ENCODE results near the gene KLHL14.
"Not testable (repeated sequence)": the region's sequence is repeated elsewhere in the genome, so short reads cannot be mapped to it uniquely, and the experiment has no call there.

Gene KLHL14

DNA sequence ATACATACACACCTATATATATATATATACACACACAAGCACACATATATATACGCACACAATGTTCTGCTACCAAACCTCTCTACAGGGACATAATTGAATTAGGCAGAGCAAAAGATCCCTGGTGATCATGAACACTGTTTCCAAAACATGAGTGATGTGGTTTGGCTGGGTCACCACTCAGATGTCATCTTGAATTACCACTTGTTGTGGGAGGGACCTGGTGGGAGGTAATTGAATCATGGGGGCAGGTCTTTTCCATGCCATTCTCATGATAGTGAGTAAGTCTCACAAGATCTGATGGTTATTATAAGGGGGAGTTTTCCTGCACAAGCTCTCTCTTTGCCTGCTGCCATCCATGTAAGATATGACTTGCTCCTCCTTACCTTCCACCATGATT, 135.2 kb downstream of the KLHL14 start:
- H3K27me3 ChIP-seq (ENCODE audit: low read length); H3K9ac ChIP-seq (ENCODE audit: low read length); H3K36me3 ChIP-seq (ENCODE audit: low read length); H3K4me2 ChIP-seq (ENCODE audit: low read depth, low read length, poor library complexity, severe bottlenecking); H3K4me3 ChIP-seq (ENCODE audit: insufficient read depth, low read length, poor library complexity, severe bottlenecking); H3K9me3 ChIP-seq (ENCODE audit: insufficient read depth, low read length); H3K27ac ChIP-seq (ENCODE audit: low read depth, low read length); H3F3A ChIP-seq (ENCODE audit: insufficient read depth); H3K79me2 ChIP-seq (ENCODE audit: insufficient read depth, low read length); H4K20me1 ChIP-seq (ENCODE audit: low read depth, low read length); H2AFZ ChIP-seq (ENCODE audit: low read depth, low read length, severe bottlenecking); H3K9me2 ChIP-seq (replicated peaks; ENCODE audit: insufficient read depth, low read length): not testable (repeated sequence)

GRCh38 chr18:32637226-32637625, 135.6 kb downstream of the KLHL14 start:
- Histone ChIP-seq H3K4me2 (ENCODE audit: low read depth, low read length, poor library complexity, severe bottlenecking) (no peak overlapping the region), H3K79me2 (ENCODE audit: insufficient read depth, low read length) (no peaks in the 10 kb centered on the region), H3K9me3 (ENCODE audit: insufficient read depth, low read length) (no peaks in the 10 kb centered on the region), H3K27me3 (ENCODE audit: low read length) (no peaks in the 10 kb centered on the region), H3K9ac (ENCODE audit: low read length) (no peak overlapping the region), H3F3A (ENCODE audit: insufficient read depth) (no peaks in the 10 kb centered on the region), H3K27ac (ENCODE audit: low read depth, low read length) (no peak overlapping the region), H3K36me3 (ENCODE audit: low read length) (no peaks in the 10 kb centered on the region), H3K9me2 (replicated peaks; ENCODE audit: insufficient read depth, low read length) (no peaks in the 10 kb centered on the region), H3K4me3 (ENCODE audit: insufficient read depth, low read length, poor library complexity, severe bottlenecking) (no peak overlapping the region), H2AFZ (ENCODE audit: low read depth, low read length, severe bottlenecking) (no peak overlapping the region), H4K20me1 (ENCODE audit: low read depth, low read length) (no peaks in the 10 kb centered on the region)
- no peak for TF ChIP-seq EZH2phosphoT487 (conservative IDR thresholded peaks at IDR 0.05; ENCODE audit: low read length)
- no peak for TF ChIP-seq CTCF (IDR thresholded peaks at IDR 0.05; ENCODE audit: insufficient read depth, low read length, poor library complexity, severe bottlenecking)

DNA sequence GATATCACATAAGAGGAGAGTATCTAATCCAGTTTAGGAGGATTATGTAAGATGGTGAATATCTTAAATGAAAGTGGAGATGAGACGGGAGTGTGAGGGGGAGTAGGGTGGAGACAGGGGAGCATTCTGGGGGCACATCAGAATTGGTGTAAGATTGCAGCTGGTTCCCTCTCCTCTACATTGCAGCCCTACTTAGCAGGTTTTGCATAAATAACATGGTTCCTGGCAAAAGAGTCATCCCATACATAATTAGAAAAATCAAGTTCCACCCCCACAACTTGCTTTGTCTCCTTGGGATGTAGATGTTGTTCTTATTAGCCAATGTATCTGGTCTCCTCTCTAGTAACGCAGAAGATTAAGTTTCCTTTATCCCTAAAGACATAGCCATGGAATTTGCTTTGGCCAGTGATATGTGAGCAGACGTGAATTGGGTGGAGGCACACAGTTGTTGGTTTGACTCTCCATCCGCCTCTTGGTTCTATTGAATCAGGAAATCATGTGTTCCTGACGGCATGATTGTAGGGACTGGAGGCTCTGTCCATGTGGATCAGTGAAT, 137.9 kb downstream of the KLHL14 start:
- Histone ChIP-seq H3K27me3 (ENCODE audit: low read length) (no peaks in the 10 kb centered on the region), H3K9ac (ENCODE audit: low read length) (no peak overlapping the region), H3K4me2 (ENCODE audit: low read depth, low read length, poor library complexity, severe bottlenecking) (no peak overlapping the region), H3K27ac (ENCODE audit: low read depth, low read length) (no peak overlapping the region), H3K36me3 (ENCODE audit: low read length) (no peaks in the 10 kb centered on the region), H3F3A (ENCODE audit: insufficient read depth) (no peaks in the 10 kb centered on the region), H2AFZ (ENCODE audit: low read depth, low read length, severe bottlenecking) (no peak overlapping the region), H3K79me2 (ENCODE audit: insufficient read depth, low read length) (no peaks in the 10 kb centered on the region), H3K9me3 (ENCODE audit: insufficient read depth, low read length) (no peaks in the 10 kb centered on the region), H3K4me3 (ENCODE audit: insufficient read depth, low read length, poor library complexity, severe bottlenecking) (no peak overlapping the region), H4K20me1 (ENCODE audit: low read depth, low read length) (no peaks in the 10 kb centered on the region), H3K9me2 (replicated peaks; ENCODE audit: insufficient read depth, low read length) (no peaks in the 10 kb centered on the region)
- TF ChIP-seq EZH2phosphoT487 (conservative IDR thresholded peaks at IDR 0.05; ENCODE audit: low read length) (no peak), CTCF (IDR thresholded peaks at IDR 0.05; ENCODE audit: insufficient read depth, low read length, poor library complexity, severe bottlenecking) (no peak)

DNA sequence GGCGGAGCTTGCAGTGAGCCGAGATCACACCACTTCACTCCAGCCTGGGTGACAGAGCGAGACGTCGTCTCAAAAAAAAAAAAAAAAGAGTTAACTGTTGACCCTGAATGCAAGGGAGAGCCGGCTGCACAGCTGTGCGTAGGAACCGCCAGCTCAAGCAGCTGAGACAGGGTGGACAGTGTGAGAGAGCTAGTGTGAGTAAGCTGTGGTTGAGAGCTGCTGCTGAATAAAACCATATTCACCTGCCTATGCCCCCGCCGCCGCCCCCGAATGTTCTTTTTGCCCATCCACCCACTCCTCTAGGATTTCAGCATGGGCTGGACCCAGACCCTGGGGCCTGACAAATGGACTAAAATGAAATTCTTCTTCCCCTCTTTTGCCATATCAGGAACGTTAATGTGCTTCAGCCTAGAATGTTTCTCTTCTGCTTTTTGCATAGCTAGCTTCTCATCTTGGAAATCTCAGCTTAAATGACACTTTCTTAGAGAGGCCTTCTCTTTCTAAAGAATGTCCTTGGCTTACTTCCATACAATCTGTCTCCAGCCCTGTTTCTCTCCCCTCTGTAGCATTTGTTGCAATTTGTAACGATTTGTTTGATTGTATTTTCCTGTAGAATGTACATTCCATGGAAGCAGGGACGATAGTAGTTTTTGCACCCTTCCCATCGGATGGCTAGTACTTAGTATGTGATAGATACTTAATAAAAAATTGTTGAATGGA, 142.7 kb downstream of the KLHL14 start:
- H3K27me3 ChIP-seq (ENCODE audit: low read length), result no peaks in the 10 kb centered on the region
- H3K27ac ChIP-seq (ENCODE audit: low read depth, low read length), result no peak overlapping the region
- H3F3A ChIP-seq (ENCODE audit: insufficient read depth), result no peaks in the 10 kb centered on the region
- no peak overlapping the region for H3K4me2 ChIP-seq (ENCODE audit: low read depth, low read length, poor library complexity, severe bottlenecking)
- H2AFZ ChIP-seq (ENCODE audit: low read depth, low read length, severe bottlenecking), result no peak overlapping the region
- no peaks in the 10 kb centered on the region for H3K9me2 ChIP-seq (replicated peaks; ENCODE audit: insufficient read depth, low read length)
- no peaks in the 10 kb centered on the region for H3K36me3 ChIP-seq (ENCODE audit: low read length)
- no peaks in the 10 kb centered on the region for H3K79me2 ChIP-seq (ENCODE audit: insufficient read depth, low read length)
- no peak overlapping the region for H3K9ac ChIP-seq (ENCODE audit: low read length)
- no peaks in the 10 kb centered on the region for H4K20me1 ChIP-seq (ENCODE audit: low read depth, low read length)
- no peaks in the 10 kb centered on the region for H3K9me3 ChIP-seq (ENCODE audit: insufficient read depth, low read length)
- TF ChIP-seq EZH2phosphoT487 (conservative IDR thresholded peaks at IDR 0.05; ENCODE audit: low read length), result no peak
- no peak for TF ChIP-seq CTCF (IDR thresholded peaks at IDR 0.05; ENCODE audit: insufficient read depth, low read length, poor library complexity, severe bottlenecking)
- no peak overlapping the region for H3K4me3 ChIP-seq (ENCODE audit: insufficient read depth, low read length, poor library complexity, severe bottlenecking)
